ENCODE measurements around the gene COL8A2.
A peak's percentile ranks its signal among the peaks of the same experiment; 100 is the strongest.

COL8A2 gene

DNA sequence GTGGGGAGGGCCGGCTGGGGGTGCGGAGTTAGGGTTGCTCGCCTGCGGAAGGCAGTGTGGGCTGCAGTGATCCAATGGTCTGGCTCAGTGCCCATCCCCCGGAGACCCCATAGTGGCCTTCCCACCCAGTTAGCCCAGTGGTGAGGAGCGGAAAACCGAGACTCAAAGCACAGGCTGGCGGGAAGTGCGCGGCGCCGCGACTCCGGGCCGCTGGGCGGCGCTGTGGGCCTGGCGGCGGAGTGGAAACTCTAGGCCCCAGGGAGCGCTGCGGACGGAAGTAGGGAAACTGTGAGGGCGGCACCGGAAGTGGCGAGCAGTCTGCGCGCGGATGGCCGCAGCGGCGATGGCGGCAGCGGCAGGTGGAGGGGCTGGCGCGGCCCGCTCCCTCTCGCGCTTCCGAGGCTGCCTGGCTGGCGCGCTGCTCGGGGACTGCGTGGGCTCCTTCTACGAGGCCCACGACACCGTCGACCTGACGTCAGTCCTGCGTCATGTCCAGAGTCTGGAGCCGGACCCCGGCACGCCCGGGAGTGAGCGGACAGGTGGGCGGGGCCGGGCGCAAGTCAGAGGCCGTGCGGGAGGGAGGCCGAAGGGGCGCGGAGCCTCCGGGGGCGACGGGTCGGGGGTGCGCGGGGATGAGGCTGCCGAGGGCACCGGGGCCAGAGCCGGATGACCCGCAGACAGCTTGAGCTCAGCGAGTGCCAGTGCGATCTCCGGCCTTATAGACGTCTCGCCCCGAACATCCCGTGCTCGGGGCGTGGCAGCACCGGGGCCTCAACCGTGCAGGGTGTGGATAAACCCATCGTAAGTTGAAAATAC lies 36.2 kb downstream of the COL8A2 start, which contains the start of gene ADPRS:
Gene ADPRS (plus strand): TSS at position 316 of the 816 bp plus-strand sequence. CDS start 13 bp downstream, at position 329.
- peak; percentile 85 for DNase-seq

GRCh38 chr1:36088265-36088576 lies 36.8 kb downstream of the COL8A2 start:
- no peak for DNase-seq

DNA sequence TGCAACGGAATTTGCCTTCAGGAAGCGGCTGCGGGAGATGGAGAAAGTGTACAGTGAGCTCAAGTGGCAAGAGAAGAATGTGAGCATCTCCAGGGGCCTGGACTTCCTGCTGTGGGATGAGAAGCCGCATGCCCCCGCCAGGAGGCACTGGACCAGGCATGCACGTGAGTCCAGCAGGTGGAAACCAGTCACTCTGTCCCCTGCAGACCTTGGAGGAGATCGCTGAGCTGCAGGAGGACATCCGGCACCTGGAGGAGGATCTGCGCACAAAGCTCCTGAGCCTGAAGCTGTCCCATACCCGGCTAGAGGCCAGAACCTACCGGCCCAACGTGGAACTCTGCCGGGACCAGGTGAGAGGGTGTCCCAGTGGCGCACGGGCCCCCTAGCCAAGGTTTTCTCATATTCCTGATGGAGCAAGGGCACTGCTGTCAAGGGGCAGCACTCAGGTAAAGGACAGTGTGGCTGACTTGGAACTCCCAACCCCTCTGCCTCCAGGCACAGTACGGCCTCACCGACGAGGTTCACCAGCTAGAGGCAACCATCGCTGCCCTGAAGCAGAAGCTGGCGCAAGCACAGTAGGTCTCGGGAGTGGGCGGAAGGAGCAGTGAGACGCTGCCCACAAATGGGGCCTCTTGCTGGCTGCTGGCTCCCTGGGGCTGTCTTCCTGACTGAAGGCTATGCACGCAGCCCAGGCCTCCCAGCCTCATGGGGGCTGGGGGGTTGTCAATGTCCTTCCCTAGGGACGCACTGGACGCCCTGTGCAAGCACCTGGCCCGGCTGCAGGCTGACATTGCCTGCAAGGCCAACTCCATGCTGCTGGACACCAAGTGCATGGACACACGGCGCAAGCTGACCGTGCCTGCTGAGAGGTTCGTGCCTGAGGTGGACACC lies 37.5 kb downstream of the COL8A2 start:
- no peak for DNase-seq

- DNase-seq, result no peak
Measured at GRCh38 chr1:36086529-36087232, 38.3 kb downstream of the COL8A2 start.

GRCh38 chr1:36085686-36086526 lies 39.1 kb downstream of the COL8A2 start:
- DNase-seq, result no peak

DNA sequence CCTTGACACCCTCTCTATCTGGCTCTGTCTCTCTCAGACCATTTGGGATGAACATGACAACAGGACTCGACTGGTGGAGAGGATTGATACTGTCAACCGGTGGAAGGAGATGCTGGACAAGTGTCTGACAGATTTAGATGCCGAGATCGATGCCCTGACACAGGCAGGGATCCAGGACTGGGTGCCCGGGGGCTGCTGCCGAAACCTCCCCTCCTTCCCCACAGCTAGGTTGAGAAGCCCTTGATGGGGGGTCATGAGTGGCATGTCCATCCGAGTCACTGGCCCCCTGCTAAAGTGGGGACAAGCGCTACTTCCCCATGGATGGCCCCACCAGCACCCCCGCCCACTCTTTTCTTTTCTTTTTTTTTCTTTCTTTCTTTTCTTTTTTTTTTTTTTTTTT lies 39.9 kb downstream of the COL8A2 start:
- DNase-seq, result no peak

DNA sequence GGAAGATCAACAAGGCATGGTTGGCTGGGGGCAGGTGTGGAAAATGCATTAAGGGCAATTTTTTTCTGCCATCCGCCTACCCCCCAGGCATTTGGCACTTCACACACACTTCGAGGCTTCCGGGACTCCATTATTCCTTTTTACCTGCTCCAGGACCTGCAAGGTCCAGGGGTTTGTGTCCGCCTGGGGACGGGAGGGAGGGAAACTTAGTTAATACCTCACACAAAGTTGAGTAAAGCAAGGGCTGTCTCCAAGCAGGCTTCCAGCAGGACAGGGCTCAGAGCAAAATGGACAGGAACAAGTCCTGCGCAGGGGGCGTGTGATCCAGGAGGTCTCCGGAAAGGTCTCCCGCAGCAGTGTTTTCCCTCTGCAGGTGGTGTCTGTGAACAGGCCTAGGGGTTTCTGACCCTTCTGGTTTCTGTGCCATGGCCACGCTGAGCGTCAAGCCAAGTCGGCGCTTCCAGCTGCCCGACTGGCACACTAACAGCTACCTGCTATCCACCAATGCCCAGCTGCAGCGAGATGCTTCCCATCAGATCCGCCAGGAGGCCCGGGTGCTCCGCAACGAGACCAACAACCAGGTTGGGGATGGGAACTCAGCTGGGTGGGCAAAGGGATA lies 40.4 kb downstream of the COL8A2 start:
- DNase-seq, result no peak

- DNase-seq, result peak; percentile 86
Measured at GRCh38 chr1:36083635-36084496, 41.2 kb downstream of the COL8A2 start, which contains the start of gene TEKT2. Gene TEKT2, plus strand, starts transcription at chr1:36084094. Its CDS starts 828 bp downstream, at chr1:36084922.

DNA sequence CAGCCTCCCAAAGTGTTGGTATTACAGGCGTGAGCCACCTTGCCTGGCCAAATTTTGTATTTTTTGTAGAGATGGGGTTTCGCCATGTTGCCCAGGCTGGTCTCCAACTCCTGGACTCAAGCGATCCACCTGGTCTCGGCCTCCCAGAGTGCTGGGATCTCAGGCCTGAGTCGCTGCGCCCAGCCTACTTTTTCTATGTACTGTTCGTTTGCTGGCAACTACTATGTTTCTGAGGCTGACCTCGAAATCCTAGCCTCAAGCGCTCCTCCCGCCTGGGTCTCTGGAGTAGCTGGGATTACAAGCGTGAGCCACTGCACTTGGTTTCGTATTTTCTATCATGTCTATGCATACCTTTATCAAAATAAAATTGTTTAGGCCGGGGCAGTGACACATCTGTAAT lies 41.8 kb downstream of the COL8A2 start:
- DNase-seq, result no peak

- no peak for DNase-seq
Measured at GRCh38 chr1:36081926-36082485, 43.0 kb downstream of the COL8A2 start.

DNA sequence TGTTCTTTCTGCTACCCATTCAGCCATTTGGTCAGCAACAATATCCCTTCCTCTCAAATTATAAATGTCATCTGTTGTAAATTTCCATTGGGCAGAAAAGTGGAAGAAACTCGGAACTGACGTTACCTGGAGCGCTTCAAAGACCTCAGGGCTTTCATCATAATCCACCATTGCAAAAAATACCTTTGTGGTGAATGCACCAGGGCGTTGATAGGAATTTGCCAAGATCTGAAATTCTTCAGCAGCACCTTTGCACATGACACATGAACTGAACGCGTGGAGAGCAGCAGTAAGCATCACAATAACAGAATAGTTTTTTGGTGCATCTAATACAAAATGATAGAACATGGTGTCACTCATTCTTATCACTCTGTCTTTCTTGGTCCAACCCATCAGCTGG lies 44.2 kb downstream of the COL8A2 start:
- DNase-seq, result no peak

- DNase-seq, result no peak
Measured at GRCh38 chr1:36080236-36080635, 44.8 kb downstream of the COL8A2 start.

DNA sequence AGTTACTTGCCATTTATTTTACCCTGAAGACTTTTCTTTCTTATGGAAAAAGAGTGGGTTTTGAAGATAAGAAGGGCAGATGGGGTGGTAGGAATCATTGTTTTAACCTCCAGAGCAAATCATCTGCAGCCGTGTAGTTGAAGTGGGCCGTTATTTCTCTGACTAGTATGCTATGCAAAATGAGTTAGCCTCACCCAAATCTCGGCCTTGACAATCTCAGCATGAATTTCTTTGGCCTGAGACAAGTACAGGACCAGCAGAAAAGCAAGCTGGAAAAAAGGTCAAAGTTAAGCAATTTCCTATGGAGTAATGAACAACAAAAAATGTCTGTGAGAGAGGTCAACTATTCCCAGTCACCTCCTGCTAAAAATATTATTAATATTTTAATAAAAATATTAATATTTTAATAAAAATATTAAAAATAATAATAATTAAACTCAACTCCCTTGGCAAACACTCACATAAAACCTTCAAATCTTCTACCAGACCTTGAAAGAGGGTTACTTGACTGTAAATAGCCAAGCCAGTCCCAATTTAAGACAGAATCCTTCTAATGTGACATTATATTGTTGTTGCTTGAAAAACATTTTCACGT lies 47.9 kb downstream of the COL8A2 start:
- DNase-seq, result no peak

- peak; percentile 48 for DNase-seq
Measured at GRCh38 chr1:36070349-36070748, 54.7 kb downstream of the COL8A2 start.

DNA sequence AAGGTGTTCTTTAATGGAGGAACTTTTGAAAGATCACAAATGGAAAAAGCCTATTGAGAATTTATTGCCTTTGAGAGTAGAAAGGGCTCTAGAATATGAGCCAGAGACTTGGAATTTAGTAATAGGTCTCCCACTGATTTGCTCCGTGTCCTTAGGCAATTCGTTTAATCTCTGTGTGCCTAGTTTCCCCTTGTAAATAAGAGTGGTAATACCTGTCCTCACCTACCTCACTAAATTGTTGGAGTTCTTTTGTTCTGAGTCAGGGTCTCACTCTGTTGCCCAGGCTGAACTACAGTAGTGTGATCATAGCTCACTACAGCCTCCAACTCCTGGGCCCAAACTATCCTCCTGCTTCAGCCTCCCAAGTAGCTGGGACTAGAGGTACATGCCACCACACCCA lies 56.2 kb downstream of the COL8A2 start:
- no peak for DNase-seq

DNA sequence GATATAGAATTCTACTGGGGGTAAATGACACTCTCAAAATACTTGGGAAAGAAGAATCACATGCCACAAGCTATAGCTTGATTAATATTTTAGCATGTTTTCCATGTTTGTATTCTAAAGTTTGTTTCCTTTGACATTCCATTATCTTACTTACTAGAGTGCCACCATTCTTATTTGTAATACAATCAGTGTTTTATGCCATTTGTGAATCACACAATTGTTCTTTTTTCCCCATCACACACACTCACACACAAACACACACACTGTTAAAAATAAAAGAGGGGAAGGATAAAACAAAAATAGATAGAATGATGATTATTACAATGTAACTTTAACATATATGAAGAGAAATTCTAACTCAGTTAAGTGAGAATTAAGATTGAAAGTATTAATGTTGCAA lies 57.2 kb downstream of the COL8A2 start:
- no peak for DNase-seq

- no peak for DNase-seq
Measured at GRCh38 chr1:36062315-36062714, 62.7 kb downstream of the COL8A2 start.

GRCh38 chr1:36055706-36056105 lies 69.3 kb downstream of the COL8A2 start:
- no peak for DNase-seq

- no peak for DNase-seq
Measured at GRCh38 chr1:36053978-36054377, 71.0 kb downstream of the COL8A2 start.

DNA sequence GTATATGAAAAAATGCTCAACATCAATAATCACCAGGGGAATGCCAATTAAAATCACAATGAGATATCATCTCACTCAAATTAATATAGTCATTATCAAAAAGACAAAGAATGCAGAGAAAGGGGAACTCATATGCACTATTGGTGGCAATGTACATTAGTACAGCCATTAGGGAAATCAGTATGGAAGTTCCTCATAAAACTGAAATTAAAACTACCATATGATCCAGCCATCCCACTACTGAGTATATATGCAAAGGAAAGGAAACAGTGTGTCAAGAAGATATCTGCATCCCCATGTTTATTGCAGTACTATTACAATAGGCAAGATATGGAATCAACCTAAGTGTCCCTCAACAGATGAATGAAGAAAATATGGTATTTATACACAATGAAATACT lies 73.2 kb downstream of the COL8A2 start:
- no peak for DNase-seq
